ENCODE measurements around the gene MLNR. TPM values are rescaled to one million over a fixed set of nuclear protein-coding genes. Genes with fewer than 3 reads are reported as not detected.

Gene MLNR
- total RNA-seq, 1 experiment from 2014 or later: not detected

GRCh38 chr13:49220856-49221589 lies 885 bp downstream of the MLNR start (continued):
- TF ChIP-seq AFF4 (CRISPR knock-in tag; IDR thresholded peaks at IDR 0.05; ENCODE audit: borderline replicate concordance) (no peak), ERG (CRISPR knock-in tag; IDR thresholded peaks at IDR 0.05) (no peak), NFE2L1 (CRISPR knock-in tag; IDR thresholded peaks at IDR 0.05) (no peak), ZNF232 (CRISPR knock-in tag; IDR thresholded peaks at IDR 0.05) (no peak), SMAD3 (CRISPR knock-in tag; IDR thresholded peaks at IDR 0.05; ENCODE audit: borderline replicate concordance) (no peak), JUN (CRISPR knock-in tag; IDR thresholded peaks at IDR 0.05) (no peak), JAZF1 (CRISPR knock-in tag; IDR thresholded peaks at IDR 0.05) (no peak), ETV6 (CRISPR knock-in tag; IDR thresholded peaks at IDR 0.05) (no peak), SOX15 (CRISPR knock-in tag; IDR thresholded peaks at IDR 0.05) (no peak)

- CTCF ChIA-PET: interaction anchor here (0.6 to 1.2 kb wide), 2 partner anchors 27 to 59 kb away, joined by 3 to 4 read pairs; partner anchors contain the start of gene CDADC1
- POLR2A ChIA-PET: no interaction called here
- no peaks in the 10 kb centered on the region for H3K9me3 Mint-ChIP-seq
These were observed 1.4 kb downstream of the MLNR start for GRCh38 chr13:49221590-49221965.

GRCh38 chr13:49225223-49226042 lies 5.3 kb downstream of the MLNR start:
- ATAC-seq (no peak), DNase-seq (ENCODE audit: low spot score) (no peak)
- POLR2A ChIA-PET: no interaction called here
- H3K36me3 Mint-ChIP-seq: 0 out of 2 replicates have a peak, but pooled peaks cover 3% of the 10 kb centered on the region
- no peak for TF ChIP-seq CREB1 (CRISPR knock-in tag; IDR thresholded peaks at IDR 0.05)
- no peak for TF ChIP-seq USF2 (CRISPR knock-in tag; IDR thresholded peaks at IDR 0.05)
- TF ChIP-seq ATF2 (CRISPR knock-in tag; IDR thresholded peaks at IDR 0.05; ENCODE audit: borderline replicate concordance, low read depth): no peak
- TF ChIP-seq ZNF671 (CRISPR knock-in tag; IDR thresholded peaks at IDR 0.05): no peak
- TF ChIP-seq ZNF423 (CRISPR knock-in tag; IDR thresholded peaks at IDR 0.05): no peak
- TF ChIP-seq JUN (CRISPR knock-in tag; IDR thresholded peaks at IDR 0.05): no peak
- TF ChIP-seq AR (CRISPR knock-in tag; IDR thresholded peaks at IDR 0.05): no peak
- TF ChIP-seq ETV6 (CRISPR knock-in tag; IDR thresholded peaks at IDR 0.05): no peak
- no peak for TF ChIP-seq ZNF263 (CRISPR knock-in tag; IDR thresholded peaks at IDR 0.05; ENCODE audit: low read depth)
- no peak for TF ChIP-seq MAX (CRISPR knock-in tag; IDR thresholded peaks at IDR 0.05)
- TF ChIP-seq NR1H2 (CRISPR knock-in tag; IDR thresholded peaks at IDR 0.05): no peak
- TF ChIP-seq CBFB (CRISPR knock-in tag; IDR thresholded peaks at IDR 0.05; ENCODE audit: low read depth): no peak
- TF ChIP-seq GABPB1 (CRISPR knock-in tag; IDR thresholded peaks at IDR 0.05): no peak
- no peak for TF ChIP-seq NFE2L1 (CRISPR knock-in tag; IDR thresholded peaks at IDR 0.05)
- no peaks in the 10 kb centered on the region for H3K9me3 Mint-ChIP-seq
- H3K27me3 Mint-ChIP-seq (ENCODE audit: low read depth): peaks cover 54% of the 10 kb centered on the region
- no peak overlapping the region for H3K27ac Mint-ChIP-seq
- H3K4me1 Mint-ChIP-seq: peaks cover 6% of the 10 kb centered on the region
- CTCF ChIA-PET: no interaction called here
- H3K4me3 Mint-ChIP-seq: no peak overlapping the region

More at GRCh38 chr13:49221590-49221965, 1.4 kb downstream of the MLNR start:
- Mint-ChIP-seq H3K27ac (no peak overlapping the region), H3K4me3 (peak overlapping the region; percentile 69), H3K4me1 (peaks cover 23% of the 10 kb centered on the region), H3K27me3 (ENCODE audit: low read depth) (peaks cover 90% of the 10 kb centered on the region), H3K36me3 (0 out of 2 replicates have a peak, but pooled peaks cover 3% of the 10 kb centered on the region)
- DNase-seq (ENCODE audit: low spot score) (no peak), ATAC-seq (no peak)
- TF ChIP-seq CREM (CRISPR knock-in tag; IDR thresholded peaks at IDR 0.05) (no peak), TEAD4 (CRISPR knock-in tag; IDR thresholded peaks at IDR 0.05) (no peak), TP53 (CRISPR knock-in tag; IDR thresholded peaks at IDR 0.05) (no peak), ZNF671 (CRISPR knock-in tag; IDR thresholded peaks at IDR 0.05) (no peak), ZNF121 (CRISPR knock-in tag; IDR thresholded peaks at IDR 0.05) (no peak)
